GM23338 (cell line): ENCODE results near the gene PLEKHJ1. TPM values are rescaled to one million over a fixed set of nuclear protein-coding genes. Genes with fewer than 3 reads are reported as not detected.

ENCODE experiments used
- ATAC-seq: fragments of 200-7000 bp; cut with Tn5 transposase; 3 replicates; pipeline ENCODE4 v1.9.1; 2020
- DNase-seq: peaks from one replicate; pipeline ENCODE4 v3.0.0-alpha.2; 2015; ENCODE audit warnings: low spot score
- H2AFZ ChIP-seq: fragments of 200-600 bp; sonication (generic); 2 replicates; pipeline ENCODE4 v1.8.0; 2016; ENCODE audit warnings: antibody characterized with exemption, mild to moderate bottlenecking, moderate library complexity
- H3F3A ChIP-seq: fragments of 200-600 bp; sonication (generic); replicated peaks from 2 replicates; pipeline ENCODE4 v1.8.0; 2017; ENCODE audit warnings: antibody characterized with exemption, mixed run types, low read depth
- H3K27ac ChIP-seq: fragments of 200-600 bp; sonication (generic); 2 replicates; pipeline ENCODE4 v1.6.1; 2016; ENCODE audit warnings: low read depth
- H3K27me3 ChIP-seq: fragments of 200-600 bp; sonication (generic); 2 replicates; pipeline ENCODE4 v1.8.0; 2016; ENCODE audit warnings: mild to moderate bottlenecking, mixed run types, moderate library complexity; ENCODE audit not compliant: insufficient read depth
- H3K36me3 ChIP-seq: fragments of 200-600 bp; sonication (generic); 2 replicates; pipeline ENCODE4 v1.8.0; 2016; ENCODE audit warnings: mild to moderate bottlenecking; ENCODE audit not compliant: insufficient read depth
- H3K4me1 ChIP-seq: fragments of 200-600 bp; sonication (generic); 2 replicates; pipeline ENCODE4 v1.8.0; 2016; ENCODE audit warnings: mild to moderate bottlenecking, moderate library complexity; ENCODE audit not compliant: insufficient read depth
- H3K4me2 ChIP-seq: fragments of 200-600 bp; sonication (generic); 2 replicates; pipeline ENCODE4 v1.7.1; 2017; ENCODE audit warnings: mixed run types
- H3K4me3 ChIP-seq: fragments of 200-600 bp; sonication (generic); 2 replicates; pipeline ENCODE4 v1.6.1; 2016; ENCODE audit warnings: mixed run types
- H3K79me2 ChIP-seq: fragments of 200-600 bp; sonication (generic); replicated peaks from 2 replicates; pipeline ENCODE4 v1.8.0; 2017; ENCODE audit warnings: mild to moderate bottlenecking; ENCODE audit not compliant: insufficient read depth
- H3K9me2 ChIP-seq: fragments of 200-600 bp; sonication (generic); 2 replicates; pipeline ENCODE4 v1.8.0; 2017; ENCODE audit not compliant: insufficient read depth
- H4K20me1 ChIP-seq: fragments of 200-600 bp; sonication (generic); replicated peaks from 2 replicates; pipeline ENCODE4 v1.8.0; 2017; ENCODE audit warnings: mild to moderate bottlenecking; ENCODE audit not compliant: insufficient read depth
- H3K27ac Mint-ChIP-seq: 2 replicates; pipeline ENCODE4 v1.8.0; 2020; ENCODE audit warnings: inconsistent platforms, mild to moderate bottlenecking, moderate library complexity, mixed read lengths
- H3K27me3 Mint-ChIP-seq: 3 replicates; pipeline ENCODE4 v1.8.0; 2022; ENCODE audit warnings: low read depth, mild to moderate bottlenecking, moderate library complexity, mixed read lengths, inconsistent platforms; ENCODE audit not compliant: insufficient read depth, poor library complexity
- H3K36me3 Mint-ChIP-seq: 3 replicates; pipeline ENCODE4 v1.8.0; 2021; ENCODE audit warnings: low read depth, mild to moderate bottlenecking, inconsistent platforms, moderate library complexity, mixed read lengths
- H3K4me1 Mint-ChIP-seq: 3 replicates; pipeline ENCODE4 v1.8.0; 2020; ENCODE audit warnings: mild to moderate bottlenecking, inconsistent platforms, mixed read lengths
- H3K4me3 Mint-ChIP-seq: 3 replicates; pipeline ENCODE4 v1.8.0; 2021; ENCODE audit warnings: moderate library complexity, mild to moderate bottlenecking, inconsistent platforms, mixed read lengths
- H3K9me3 Mint-ChIP-seq: 3 replicates; pipeline ENCODE4 v1.8.0; 2020; ENCODE audit warnings: moderate library complexity, mild to moderate bottlenecking, inconsistent platforms, mixed read lengths
- CREB1 ChIP-seq: fragments of 250-450 bp; sonication (Bioruptor Pico); IDR thresholded peaks from 2 replicates; pipeline ENCODE4 v1.5.0; 2020; ENCODE audit warnings: low read depth, mild to moderate bottlenecking, moderate library complexity
- EZH2 ChIP-seq: fragments of 200-600 bp; sonication (generic); IDR thresholded peaks from one replicate; pipeline ENCODE4 v1.8.0; 2017; ENCODE audit warnings: antibody characterized with exemption, mild to moderate bottlenecking, low read depth; ENCODE audit not compliant: unreplicated experiment
- EZH2phosphoT487 ChIP-seq: fragments of 200-600 bp; sonication (generic); IDR thresholded peaks from one replicate; pipeline ENCODE4 v1.8.1; 2018; ENCODE audit warnings: antibody characterized with exemption; ENCODE audit not compliant: unreplicated experiment
- JUNB ChIP-seq: IDR thresholded peaks from one replicate; pipeline ENCODE4 v1.6.1; 2016; ENCODE audit warnings: antibody characterized with exemption; ENCODE audit not compliant: unreplicated experiment
- NANOG ChIP-seq: IDR thresholded peaks from 2 replicates; pipeline ENCODE4 v1.6.1; 2016; ENCODE audit warnings: antibody characterized with exemption, borderline replicate concordance
- POLR2AphosphoS5 ChIP-seq: IDR thresholded peaks from 2 replicates; pipeline ENCODE4 v1.6.1; 2016; ENCODE audit warnings: antibody characterized with exemption, low read depth
- REST ChIP-seq: IDR thresholded peaks from one replicate; pipeline ENCODE4 v1.6.1; 2018; ENCODE audit warnings: antibody characterized with exemption; ENCODE audit not compliant: unreplicated experiment
- STAT1 ChIP-seq: IDR thresholded peaks from one replicate; pipeline ENCODE4 v1.6.1; 2016; ENCODE audit warnings: antibody characterized with exemption; ENCODE audit not compliant: unreplicated experiment
- ZNF114 ChIP-seq: fragments of 250-450 bp; sonication (Bioruptor Pico); IDR thresholded peaks from 2 replicates; pipeline ENCODE4 v1.5.0; 2020; ENCODE audit warnings: mild to moderate bottlenecking, moderate library complexity
- ZNF331 ChIP-seq: fragments of 250-450 bp; sonication (Bioruptor Pico); IDR thresholded peaks from 2 replicates; pipeline ENCODE4 v1.5.0; 2020; ENCODE audit warnings: low read depth, mild to moderate bottlenecking, moderate library complexity
- ZNF462 ChIP-seq: fragments of 250-450 bp; sonication (Bioruptor Pico); IDR thresholded peaks from 2 replicates; pipeline ENCODE4 v1.5.0; 2020; ENCODE audit warnings: mild to moderate bottlenecking, moderate library complexity
- polyA plus RNA-seq: library from polyadenylated mRNA; unstranded; fragments of >200 nt; fragmentation: Nextera tagmentation; extraction: Ambion mirVana; gene quantifications from 2 replicates; pipeline ENCODE4 v1.2.1, GENCODE V29; 2016
- total RNA-seq: library from RNA; depleted of rRNA; stranded (reverse); fragments of >200 nt; shearing (Covaris generic); gene quantifications from 2 replicates; pipeline ENCODE4 v1.2.3, GENCODE V29; 2014
- TF ChIP-seq, protein P1 (sequence below), 2 experiments: fragments of 200-600 bp in 1 of 2; sonication (generic) in 1 of 2; conservative IDR thresholded peaks; 2 replicates each; pipeline versions ENCODE4 v1.5.1 to v1.6.1; 2016 to 2017; ENCODE audit warnings: antibody characterized with exemption in 2 of 2, low read depth in 2 of 2, mild to moderate bottlenecking in 2 of 2, moderate library complexity in 1 of 2
- TF ChIP-seq, protein P2 (sequence below): IDR thresholded peaks from 2 replicates; pipeline ENCODE4 v1.6.1; 2016; ENCODE audit warnings: antibody characterized with exemption

PLEKHJ1 gene
- total and polyA plus RNA-seq, 2 experiments from 2014 or later: 146 to 210 TPM

GRCh38 chr19:2270423-2271233, 34.5 kb upstream of the PLEKHJ1 start (continued):
- TF ChIP-seq EZH2phosphoT487: no peak

GRCh38 chr19:2270157-2270422, 34.0 kb upstream of the PLEKHJ1 start:
- Mint-ChIP-seq H3K4me1 (peaks cover 23% of the 10 kb centered on the region), H3K4me3 (peak overlapping the region; percentile 93), H3K27me3 (peaks cover 27% of the 10 kb centered on the region), H3K27ac (peak overlapping the region; percentile 97), H3K36me3 (peaks cover 36% of the 10 kb centered on the region), H3K9me3 (peaks cover 7% of the 10 kb centered on the region; the same call in 2 of the 3 replicates)
- DNase-seq (no peak), ATAC-seq (no peak; the same call in 1 of the 3 replicates)
- no peaks in the 10 kb centered on the region for H3K9me2 ChIP-seq
- no peaks in the 10 kb centered on the region for H3K27me3 ChIP-seq
- H3K27ac ChIP-seq: peak overlapping the region; percentile 55; the same call in 1 of the 2 replicates
- H3K79me2 ChIP-seq: peaks cover 47% of the 10 kb centered on the region
- peaks cover 27% of the 10 kb centered on the region for H4K20me1 ChIP-seq
- peaks cover 18% of the 10 kb centered on the region for H3K4me1 ChIP-seq
- H3K4me3 ChIP-seq: peak overlapping the region; percentile 98
- no peak overlapping the region for H2AFZ ChIP-seq
- peak overlapping the region; percentile 89 for H3K4me2 ChIP-seq
- peaks cover 35% of the 10 kb centered on the region for H3F3A ChIP-seq
- H3K36me3 ChIP-seq: peaks cover 4% of the 10 kb centered on the region; the same call in 1 of the 2 replicates
- TF ChIP-seq, protein P1, sequence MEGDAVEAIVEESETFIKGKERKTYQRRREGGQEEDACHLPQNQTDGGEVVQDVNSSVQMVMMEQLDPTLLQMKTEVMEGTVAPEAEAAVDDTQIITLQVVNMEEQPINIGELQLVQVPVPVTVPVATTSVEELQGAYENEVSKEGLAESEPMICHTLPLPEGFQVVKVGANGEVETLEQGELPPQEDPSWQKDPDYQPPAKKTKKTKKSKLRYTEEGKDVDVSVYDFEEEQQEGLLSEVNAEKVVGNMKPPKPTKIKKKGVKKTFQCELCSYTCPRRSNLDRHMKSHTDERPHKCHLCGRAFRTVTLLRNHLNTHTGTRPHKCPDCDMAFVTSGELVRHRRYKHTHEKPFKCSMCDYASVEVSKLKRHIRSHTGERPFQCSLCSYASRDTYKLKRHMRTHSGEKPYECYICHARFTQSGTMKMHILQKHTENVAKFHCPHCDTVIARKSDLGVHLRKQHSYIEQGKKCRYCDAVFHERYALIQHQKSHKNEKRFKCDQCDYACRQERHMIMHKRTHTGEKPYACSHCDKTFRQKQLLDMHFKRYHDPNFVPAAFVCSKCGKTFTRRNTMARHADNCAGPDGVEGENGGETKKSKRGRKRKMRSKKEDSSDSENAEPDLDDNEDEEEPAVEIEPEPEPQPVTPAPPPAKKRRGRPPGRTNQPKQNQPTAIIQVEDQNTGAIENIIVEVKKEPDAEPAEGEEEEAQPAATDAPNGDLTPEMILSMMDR (conservative IDR thresholded peaks at IDR 0.05; ENCODE audit: low read depth in 2 of 2): no peak
- no peak for TF ChIP-seq POLR2AphosphoS5
- TF ChIP-seq CREB1 (CRISPR knock-in tag): no peak
- no peak for TF ChIP-seq ZNF114 (CRISPR knock-in tag)
- TF ChIP-seq ZNF462 (CRISPR knock-in tag): no peak
- no peak for TF ChIP-seq EZH2
- no peak for TF ChIP-seq REST
- TF ChIP-seq STAT1: no peak
- TF ChIP-seq, protein P2, sequence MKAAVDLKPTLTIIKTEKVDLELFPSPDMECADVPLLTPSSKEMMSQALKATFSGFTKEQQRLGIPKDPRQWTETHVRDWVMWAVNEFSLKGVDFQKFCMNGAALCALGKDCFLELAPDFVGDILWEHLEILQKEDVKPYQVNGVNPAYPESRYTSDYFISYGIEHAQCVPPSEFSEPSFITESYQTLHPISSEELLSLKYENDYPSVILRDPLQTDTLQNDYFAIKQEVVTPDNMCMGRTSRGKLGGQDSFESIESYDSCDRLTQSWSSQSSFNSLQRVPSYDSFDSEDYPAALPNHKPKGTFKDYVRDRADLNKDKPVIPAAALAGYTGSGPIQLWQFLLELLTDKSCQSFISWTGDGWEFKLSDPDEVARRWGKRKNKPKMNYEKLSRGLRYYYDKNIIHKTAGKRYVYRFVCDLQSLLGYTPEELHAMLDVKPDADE: no peak
- no peak for TF ChIP-seq JUNB
- no peak for TF ChIP-seq NANOG
- TF ChIP-seq ZNF331: no peak
